HCT116 (cell line): ENCODE results near the gene ARMC3. TPM values are rescaled to one million over a fixed set of nuclear protein-coding genes. Genes with fewer than 3 reads are reported as not detected.

Source experiments
- ATAC-seq: fragments of 200-7000 bp; cut with Tn5 transposase; 2 replicates; pipeline ENCODE4 v1.9.1; 2020; ENCODE audit warnings: mild to moderate bottlenecking, moderate library complexity
- BruUV-seq: library from RNA; stranded (reverse); fragments of 400-500 nt; replicated peaks from 2 replicates; lab custom pipeline; 2021; lab: Mats Ljungman, UMichigan
- CTCF ChIA-PET: fragments of 300-600 bp; sonication (Branson Sonifier 250); formaldehyde crosslinking; loops from one replicate; lab custom pipeline; 2021; ENCODE audit warnings: antibody characterized with exemption; lab: Charles Lee
- POLR2A ChIA-PET: fragments of 300-600, 350-600 bp; sonication (Branson Sonifier 250); formaldehyde crosslinking; loops from one replicate; lab custom pipeline; 2021; ENCODE audit warnings: antibody characterized with exemption; lab: Charles Lee
- RAD21 ChIA-PET, 2 experiments: fragments of 300-600 bp; sonication (Branson Sonifier 250); formaldehyde crosslinking; loops; one replicate each; lab custom pipeline; 2023; ENCODE audit warnings: low total read pairs in 2 of 2; ENCODE audit not compliant: uncharacterized antibody in 2 of 2, unreplicated experiment in 2 of 2, low non-redundant PET in 1 of 2; lab: Charles Lee
- DNase-seq: peaks from one replicate; pipeline ENCODE4 v3.0.0-alpha.2; 2010; ENCODE audit warnings: low read depth, low spot score
- H2AFZ ChIP-seq: fragments of 200-600 bp; shearing (Covaris generic), sonication (generic); 2 replicates; pipeline ENCODE4 v1.6.1; 2017; ENCODE audit warnings: low read depth, mixed run types, mixed read lengths, antibody characterized with exemption, low read length; ENCODE audit not compliant: poor library complexity, severe bottlenecking
- H3K27ac ChIP-seq: 2 replicates; pipeline ENCODE4 v1.5.1; 2012; ENCODE audit warnings: low read depth, low read length
- H3K27me3 ChIP-seq: fragments of 200-600 bp; sonication (generic); 2 replicates; pipeline ENCODE4 v1.6.1; 2016; ENCODE audit warnings: mixed run types, low read length, mixed read lengths; ENCODE audit not compliant: insufficient read depth
- H3K36me3 ChIP-seq, 2 experiments: fragments of 200-500 bp in 1 of 2; fragments of 200-600 bp in 1 of 2; sonication (Bioruptor generic) in 1 of 2; sonication (generic) in 1 of 2; 2 replicates each; pipeline versions ENCODE4 v1.5.1 to v1.6.1; 2014 to 2016; ENCODE audit warnings: low read length in 2 of 2, inconsistent platforms in 1 of 2, mixed read lengths in 1 of 2, mixed run types in 1 of 2; ENCODE audit not compliant: insufficient read depth in 2 of 2, control insufficient read depth in 1 of 2
- H3K4me1 ChIP-seq, 2 experiments: fragments of 200-600 bp in 1 of 2; sonication (generic) in 1 of 2; 2 replicates each; pipeline versions ENCODE4 v1.5.1 to v1.6.1; 2012 to 2017; ENCODE audit warnings: low read length in 2 of 2, inconsistent platforms in 1 of 2, mild to moderate bottlenecking in 1 of 2, mixed read lengths in 1 of 2, mixed run types in 1 of 2, moderate library complexity in 1 of 2; ENCODE audit not compliant: insufficient read depth in 2 of 2, control insufficient read depth in 1 of 2
- H3K4me2 ChIP-seq: fragments of 200-600 bp; sonication (generic); 2 replicates; pipeline ENCODE4 v1.6.1; 2017; ENCODE audit warnings: mixed run types, low read length, mixed read lengths
- H3K4me3 ChIP-seq, 2 experiments: fragments of 200-600 bp in 1 of 2; sonication (generic) in 1 of 2; replicated peaks in 1 of 2; 2 replicates each; pipeline ENCODE4 v1.5.1; 2011 to 2016; ENCODE audit warnings: low read length in 2 of 2, control low read depth in 1 of 2, low read depth in 1 of 2, mild to moderate bottlenecking in 1 of 2, mixed read lengths in 1 of 2, mixed run types in 1 of 2
- H3K79me2 ChIP-seq: fragments of 200-600 bp; sonication (generic); 2 replicates; pipeline ENCODE4 v1.6.1; 2017; ENCODE audit warnings: mild to moderate bottlenecking, mixed run types, low read length, moderate library complexity, mixed read lengths; ENCODE audit not compliant: insufficient read depth
- H3K9ac ChIP-seq: fragments of 200-600 bp; sonication (generic); 2 replicates; pipeline ENCODE4 v1.6.1; 2016; ENCODE audit warnings: low read length, mixed read lengths
- H3K9me2 ChIP-seq: fragments of 200-600 bp; sonication (generic), shearing (Covaris generic); 2 replicates; pipeline ENCODE4 v1.6.1; 2017; ENCODE audit warnings: mixed run types, mild to moderate bottlenecking, moderate library complexity; ENCODE audit not compliant: insufficient read depth
- H3K9me3 ChIP-seq, 2 experiments: fragments of 200-500 bp in 1 of 2; fragments of 200-600 bp in 1 of 2; sonication (Bioruptor generic) in 1 of 2; sonication (generic) in 1 of 2; 2 replicates each; pipeline ENCODE4 v1.6.1; 2014 to 2017; ENCODE audit warnings: low read length in 2 of 2, mixed read lengths in 2 of 2, inconsistent platforms in 1 of 2, low read depth in 1 of 2, mild to moderate bottlenecking in 1 of 2, mixed run types in 1 of 2, moderate library complexity in 1 of 2; ENCODE audit not compliant: control insufficient read depth in 1 of 2, insufficient read depth in 1 of 2
- H4K20me1 ChIP-seq: fragments of 200-600 bp; sonication (generic), shearing (Covaris generic); 2 replicates; pipeline ENCODE4 v1.6.1; 2017; ENCODE audit warnings: mixed run types, mild to moderate bottlenecking, moderate library complexity; ENCODE audit not compliant: insufficient read depth
- EZH2phosphoT487 ChIP-seq: fragments of 200-600 bp; IDR thresholded peaks from 2 replicates; pipeline ENCODE4 v1.6.1; 2018; ENCODE audit warnings: antibody characterized with exemption, borderline replicate concordance
- JUND ChIP-seq: IDR thresholded peaks from 2 replicates; pipeline ENCODE4 v1.6.1; 2012
- POLR2A ChIP-seq: IDR thresholded peaks from 2 replicates; pipeline ENCODE4 v1.7.0; 2011; ENCODE audit warnings: borderline replicate concordance; ENCODE audit not compliant: insufficient read depth, insufficient read length; ENCODE audit errors: extremely low read depth
- POLR2AphosphoS5 ChIP-seq: IDR thresholded peaks from 2 replicates; pipeline ENCODE4 v1.6.1; 2011; ENCODE audit warnings: mild to moderate bottlenecking, low read depth, low read length, moderate library complexity
- RAD21 ChIP-seq: IDR thresholded peaks from 2 replicates; pipeline ENCODE4 v1.6.1; 2012; ENCODE audit warnings: low read depth, mild to moderate bottlenecking
- SP1 ChIP-seq: IDR thresholded peaks from 2 replicates; pipeline ENCODE4 v1.6.1; 2012; ENCODE audit warnings: low read depth
- TCF7L2 ChIP-seq: IDR thresholded peaks from 2 replicates; pipeline ENCODE4 v1.7.0; 2011; ENCODE audit warnings: borderline replicate concordance, inconsistent platforms; ENCODE audit not compliant: insufficient read depth, insufficient read length; ENCODE audit errors: extremely low read depth
- YY1 ChIP-seq: IDR thresholded peaks from 2 replicates; pipeline ENCODE4 v1.6.1; 2011; ENCODE audit warnings: low read length, low read depth, moderate library complexity, mild to moderate bottlenecking; ENCODE audit not compliant: insufficient replicate concordance; ENCODE audit errors: extremely low read depth
- ZFX ChIP-seq: fragments of 450-650 bp; IDR thresholded peaks from 2 replicates; pipeline ENCODE4 v1.6.1; 2017
- intact Hi-C: fragments of 100-400 bp; cut with micrococcal nuclease; formaldehyde crosslinking; loops from 2 replicates; pipeline ENCODE4 v1.10.0; 2022
- total RNA-seq: library from RNA; stranded (reverse); gene quantifications from one replicate; pipeline ENCODE4 v1.2.1, GENCODE V29; 2021; ENCODE audit not compliant: unreplicated experiment
- TF ChIP-seq, protein P1 (sequence below): IDR thresholded peaks from 2 replicates; pipeline ENCODE4 v1.6.1; 2011; ENCODE audit warnings: mild to moderate bottlenecking, low read length, moderate library complexity; ENCODE audit not compliant: insufficient replicate concordance; ENCODE audit errors: extremely low read depth

The ARMC3 gene
- total RNA-seq, 1 experiment from 2014 or later, result 2.6 TPM

DNA sequence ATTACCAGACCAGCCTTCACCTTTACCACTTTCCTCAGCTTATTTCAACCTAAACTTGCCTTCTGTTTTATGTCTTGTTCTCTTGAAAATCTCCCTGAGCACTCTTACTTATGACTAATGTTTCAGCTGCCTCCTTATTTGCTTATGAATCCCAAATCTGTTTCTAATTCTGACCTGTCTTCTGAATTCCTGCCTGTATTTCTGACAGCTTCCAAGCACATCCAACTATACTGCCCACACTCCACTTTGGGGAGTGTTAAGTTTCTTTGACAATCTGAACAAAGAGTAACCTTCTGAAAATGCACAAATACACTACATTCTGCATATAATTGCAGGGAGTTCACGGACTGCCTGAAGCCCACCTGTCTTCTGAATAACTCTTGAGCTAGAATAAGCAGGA is 48.7 kb downstream of the ARMC3 start:
- no peaks in the 10 kb centered on the region for H3K79me2 ChIP-seq
- intact Hi-C loops, result no loop called here
- CTCF ChIA-PET, result no interaction called here

DNA sequence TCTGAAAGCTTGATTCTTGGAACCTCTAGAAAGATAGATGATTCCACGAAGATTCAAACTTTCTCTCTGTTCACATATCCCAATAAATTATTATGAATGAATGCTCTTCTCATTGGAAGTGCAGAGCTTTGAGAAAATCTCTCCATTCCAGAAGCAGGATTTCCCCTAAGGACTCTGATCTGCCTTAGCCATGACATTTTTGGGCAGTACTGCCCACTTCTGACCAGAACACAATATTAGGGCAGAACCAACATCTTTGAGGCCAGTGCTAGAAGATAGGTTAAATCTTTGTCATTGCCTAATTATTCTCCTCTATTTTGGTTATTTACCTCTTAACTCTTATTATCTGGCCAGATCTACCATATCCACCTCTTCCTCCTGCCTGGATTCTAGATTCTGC is 49.9 kb downstream of the ARMC3 start:
- no TSS peak for BruUV-seq
- H3K4me2 ChIP-seq, result no peak overlapping the region
- no peak for ATAC-seq
- ChIA-PET CTCF (no interaction called here), RAD21 (no interaction called here), POLR2A (no interaction called here)
- no peaks in the 10 kb centered on the region for H3K9me2 ChIP-seq
- no peaks in the 10 kb centered on the region for H3K36me3 ChIP-seq
- H3K79me2 ChIP-seq, result no peaks in the 10 kb centered on the region
- no peak overlapping the region for H3K27ac ChIP-seq
- no peak overlapping the region for H3K4me3 ChIP-seq
- no peaks in the 10 kb centered on the region for H3K27me3 ChIP-seq
- H3K4me1 ChIP-seq, result no peaks in the 10 kb centered on the region
- DNase-seq, result no peak
- intact Hi-C loops, result no loop called here
- no peaks in the 10 kb centered on the region for H3K9me3 ChIP-seq
- H2AFZ ChIP-seq, result no peak overlapping the region
- no peak overlapping the region for H3K9ac ChIP-seq
- TF ChIP-seq TCF7L2 (no peak), RAD21 (peak; percentile 25; the same call in 1 of the 2 replicates), POLR2A (no peak)
- no peaks in the 10 kb centered on the region for H4K20me1 ChIP-seq

More for the DNA sequence above, 48.7 kb downstream of the ARMC3 start:
- no peak overlapping the region for H3K9ac ChIP-seq
- no peak overlapping the region for H2AFZ ChIP-seq
- H4K20me1 ChIP-seq, result no peaks in the 10 kb centered on the region
- DNase-seq (no peak), ATAC-seq (no peak)
- BruUV-seq, result no TSS peak
- H3K9me2 ChIP-seq, result no peaks in the 10 kb centered on the region
- H3K27ac ChIP-seq, result no peak overlapping the region
- no peaks in the 10 kb centered on the region for H3K27me3 ChIP-seq
- POLR2A ChIA-PET, result no interaction called here
- no peaks in the 10 kb centered on the region for H3K36me3 ChIP-seq
- H3K4me1 ChIP-seq, result no peaks in the 10 kb centered on the region
- no peak for TF ChIP-seq JUND
- TF ChIP-seq EZH2phosphoT487, result no peak
- TF ChIP-seq YY1, result no peak
- no peak for TF ChIP-seq SP1
- TF ChIP-seq ZFX, result no peak
- no peak for TF ChIP-seq POLR2AphosphoS5
- TF ChIP-seq RAD21, result no peak
- TF ChIP-seq, protein P1, sequence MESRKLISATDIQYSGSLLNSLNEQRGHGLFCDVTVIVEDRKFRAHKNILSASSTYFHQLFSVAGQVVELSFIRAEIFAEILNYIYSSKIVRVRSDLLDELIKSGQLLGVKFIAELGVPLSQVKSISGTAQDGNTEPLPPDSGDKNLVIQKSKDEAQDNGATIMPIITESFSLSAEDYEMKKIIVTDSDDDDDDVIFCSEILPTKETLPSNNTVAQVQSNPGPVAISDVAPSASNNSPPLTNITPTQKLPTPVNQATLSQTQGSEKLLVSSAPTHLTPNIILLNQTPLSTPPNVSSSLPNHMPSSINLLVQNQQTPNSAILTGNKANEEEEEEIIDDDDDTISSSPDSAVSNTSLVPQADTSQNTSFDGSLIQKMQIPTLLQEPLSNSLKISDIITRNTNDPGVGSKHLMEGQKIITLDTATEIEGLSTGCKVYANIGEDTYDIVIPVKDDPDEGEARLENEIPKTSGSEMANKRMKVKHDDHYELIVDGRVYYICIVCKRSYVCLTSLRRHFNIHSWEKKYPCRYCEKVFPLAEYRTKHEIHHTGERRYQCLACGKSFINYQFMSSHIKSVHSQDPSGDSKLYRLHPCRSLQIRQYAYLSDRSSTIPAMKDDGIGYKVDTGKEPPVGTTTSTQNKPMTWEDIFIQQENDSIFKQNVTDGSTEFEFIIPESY, result no peak
- TF ChIP-seq, all 23 proteins: peak for 0
- Histone ChIP-seq H3K4me2 (no peak overlapping the region), H3K9me3 (no peaks in the 10 kb centered on the region), H3K4me3 (no peak overlapping the region)
- RAD21 ChIA-PET, result no interaction called here
